ENCODE results near the gene PPP1CA.
"Not testable (repeated sequence)": the region's sequence is repeated elsewhere in the genome, so short reads cannot be mapped to it uniquely, and the experiment has no call there.

The PPP1CA gene

DNA sequence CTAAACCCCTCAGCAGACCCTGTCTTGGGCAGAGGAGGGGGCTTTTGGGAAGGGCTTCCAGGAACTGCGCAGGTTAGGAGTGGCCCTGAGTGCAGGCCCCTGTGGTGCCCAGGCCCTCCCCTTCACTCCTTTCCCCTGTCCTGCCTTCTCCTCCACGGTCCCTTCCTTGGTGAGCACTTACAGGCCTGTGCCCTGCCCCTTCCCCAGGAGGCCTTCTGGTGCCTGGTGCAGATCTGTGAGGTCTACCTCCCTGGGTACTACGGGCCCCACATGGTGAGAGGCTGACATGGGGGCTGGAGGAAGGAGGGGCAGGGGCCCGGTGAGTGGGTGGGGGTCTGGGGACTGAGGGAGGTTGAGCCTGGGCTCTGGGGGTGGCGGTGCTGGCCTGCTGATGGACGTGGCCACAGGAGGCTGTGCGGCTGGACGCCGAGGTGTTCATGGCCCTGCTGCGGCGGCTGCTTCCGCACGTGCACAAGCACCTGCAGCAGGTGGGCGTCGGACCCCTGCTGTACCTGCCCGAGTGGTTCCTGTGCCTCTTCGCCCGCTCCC lies 4.8 kb upstream of the PPP1CA start:
- no peaks in the 10 kb centered on the region for H3K9me3 ChIP-seq (ENCODE audit: control insufficient read depth, low read length)
- H3K4me1 ChIP-seq (ENCODE audit: control insufficient read depth, insufficient read depth, low read length, poor library complexity, severe bottlenecking): peaks cover 12% of the 10 kb centered on the region
- 88 to 91% methylated on average over 14 to 17 of the region's 18 CpGs for WGBS, 2 experiments (ENCODE audit: insufficient coverage in 2 of 2)
- no peak overlapping the region for H3K4me3 ChIP-seq (ENCODE audit: extremely low read depth, insufficient read depth, low read length, poor library complexity, severe bottlenecking)
- no peaks in the 10 kb centered on the region for H3K36me3 ChIP-seq (ENCODE audit: control insufficient read depth, insufficient read depth, low read length)
- no peak overlapping the region for H3K27ac ChIP-seq (ENCODE audit: low read depth, low read length, severe bottlenecking)

DNA sequence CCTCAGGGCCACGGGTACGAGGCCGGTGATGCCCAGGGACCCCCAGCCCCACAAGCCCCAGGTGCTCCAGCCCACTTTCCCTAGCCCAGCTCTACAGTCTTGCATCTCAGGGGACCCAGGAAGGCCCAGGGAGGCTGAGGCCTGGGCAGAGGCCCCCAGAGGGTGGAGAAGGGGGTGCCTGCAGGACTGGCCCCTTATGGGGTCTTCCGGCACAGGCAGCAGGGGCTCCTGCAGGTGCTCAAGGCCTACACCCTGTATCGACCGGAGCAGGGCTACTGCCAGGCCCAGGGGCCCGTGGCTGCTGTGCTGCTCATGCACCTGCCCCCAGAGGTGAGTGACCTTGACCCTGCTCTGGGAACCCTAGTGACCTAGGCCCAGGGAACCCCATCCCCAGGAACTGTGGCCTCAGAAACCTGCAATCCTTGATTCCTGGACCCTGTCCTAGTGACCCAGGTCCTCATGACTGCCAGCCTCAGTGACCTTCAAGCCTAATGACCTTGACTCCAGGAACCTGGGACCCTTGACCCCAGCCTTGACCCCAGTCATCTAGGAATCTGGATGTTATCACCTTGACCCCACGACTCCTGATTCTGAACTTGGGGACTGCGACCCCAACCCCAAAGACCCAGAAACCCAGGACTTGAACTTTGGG lies 4.2 kb upstream of the PPP1CA start:
- Histone ChIP-seq H3K27ac (ENCODE audit: low read depth, low read length, severe bottlenecking) (no peak overlapping the region), H3K4me1 (ENCODE audit: control insufficient read depth, insufficient read depth, low read length, poor library complexity, severe bottlenecking) (peaks cover 12% of the 10 kb centered on the region), H3K36me3 (ENCODE audit: control insufficient read depth, insufficient read depth, low read length) (no peaks in the 10 kb centered on the region), H3K9me3 (ENCODE audit: control insufficient read depth, low read length) (no peaks in the 10 kb centered on the region), H3K4me3 (ENCODE audit: extremely low read depth, insufficient read depth, low read length, poor library complexity, severe bottlenecking) (no peak overlapping the region)
- WGBS, 2 experiments (ENCODE audit: insufficient coverage in 2 of 2): 91 to 93% methylated on average over 6 to 8 of the region's 9 CpGs

DNA sequence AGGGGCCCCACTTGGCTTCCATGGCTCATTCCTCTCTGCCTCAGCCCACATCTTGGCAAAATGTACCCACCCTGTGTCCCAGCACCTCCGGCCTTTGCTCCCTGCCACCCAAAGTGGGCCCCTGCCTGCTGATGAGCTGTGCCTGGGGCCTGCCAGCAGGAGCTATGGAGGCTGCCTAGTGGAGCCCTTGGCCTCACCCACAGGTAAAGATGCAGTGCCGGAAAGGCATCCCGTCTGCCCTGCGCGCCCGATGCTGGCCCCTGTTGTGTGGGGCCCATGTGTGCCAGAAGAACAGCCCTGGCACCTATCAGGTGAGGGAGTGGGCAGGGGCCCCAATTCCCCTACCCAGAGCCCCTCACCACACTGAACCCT lies 3.5 kb upstream of the PPP1CA start:
- peaks cover 12% of the 10 kb centered on the region for H3K4me1 ChIP-seq (ENCODE audit: control insufficient read depth, insufficient read depth, low read length, poor library complexity, severe bottlenecking)
- no peaks in the 10 kb centered on the region for H3K9me3 ChIP-seq (ENCODE audit: control insufficient read depth, low read length)
- peaks cover 4% of the 10 kb centered on the region for H3K36me3 ChIP-seq (ENCODE audit: control insufficient read depth, insufficient read depth, low read length)
- no peak overlapping the region for H3K27ac ChIP-seq (ENCODE audit: low read depth, low read length, severe bottlenecking)
- WGBS, 2 experiments (ENCODE audit: insufficient coverage in 2 of 2): 86 to 92% methylated on average over 1 to 2 of the region's 6 CpGs
- H3K4me3 ChIP-seq (ENCODE audit: extremely low read depth, insufficient read depth, low read length, poor library complexity, severe bottlenecking): no peak overlapping the region

DNA sequence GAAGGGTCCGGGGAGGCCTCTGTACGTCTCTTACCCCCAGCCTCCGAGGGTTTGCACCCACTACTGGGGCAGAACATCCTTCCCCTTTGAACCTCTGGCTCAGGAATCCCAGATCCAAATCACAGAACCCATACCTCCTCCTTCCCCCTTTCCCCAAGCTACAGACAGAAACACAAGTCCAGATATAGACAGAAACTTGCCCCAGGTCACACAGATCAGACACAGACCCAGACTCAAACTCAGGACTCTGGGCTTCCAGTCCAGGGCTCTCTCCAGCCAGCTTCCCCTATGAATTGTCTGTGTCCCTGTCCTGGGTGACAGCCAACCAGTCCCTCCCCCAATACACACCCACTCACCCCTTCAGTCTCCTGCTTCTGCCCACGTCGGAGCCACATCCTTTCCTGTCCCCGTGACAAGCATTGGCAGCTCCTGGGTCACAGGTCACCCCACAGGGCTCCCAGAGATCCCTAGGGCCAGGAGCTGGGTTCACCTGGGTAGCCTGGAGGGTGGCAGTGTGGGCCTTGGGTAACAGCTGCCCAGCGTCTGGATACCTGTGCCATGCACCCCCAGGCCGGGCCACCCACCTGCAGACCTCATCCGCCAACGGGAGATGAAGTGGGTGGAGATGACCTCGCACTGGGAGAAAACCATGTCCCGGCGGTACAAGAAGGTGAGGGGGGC lies 3.0 kb upstream of the PPP1CA start:
- WGBS, 2 experiments (ENCODE audit: insufficient coverage in 2 of 2): 82 to 93% methylated on average over 10 to 13 of the region's 13 CpGs
- Histone ChIP-seq H3K4me3 (ENCODE audit: extremely low read depth, insufficient read depth, low read length, poor library complexity, severe bottlenecking) (no peak overlapping the region), H3K9me3 (ENCODE audit: control insufficient read depth, low read length) (no peaks in the 10 kb centered on the region), H3K4me1 (ENCODE audit: control insufficient read depth, insufficient read depth, low read length, poor library complexity, severe bottlenecking) (peaks cover 12% of the 10 kb centered on the region), H3K27ac (ENCODE audit: low read depth, low read length, severe bottlenecking) (no peak overlapping the region), H3K36me3 (ENCODE audit: control insufficient read depth, insufficient read depth, low read length) (peaks cover 9% of the 10 kb centered on the region)

DNA sequence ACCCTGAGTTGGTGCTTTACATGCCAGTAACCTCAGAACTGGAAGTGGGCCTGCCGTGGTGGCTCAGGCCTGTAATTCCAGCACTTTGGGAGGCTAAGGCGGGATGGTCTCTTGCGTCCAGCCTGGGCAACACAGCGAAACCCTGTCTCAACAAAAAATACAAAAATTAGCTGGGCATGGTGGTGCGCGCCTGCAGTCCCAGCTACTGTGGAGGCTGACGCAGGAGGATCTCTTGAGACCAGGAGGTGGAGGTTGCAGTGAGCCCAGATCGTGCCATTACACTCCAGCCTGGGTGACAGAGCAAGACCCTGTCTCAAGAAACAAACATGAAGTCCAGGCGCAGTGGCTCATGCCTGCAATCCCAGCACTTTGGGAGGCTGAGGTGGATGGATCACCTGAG lies 1.4 kb upstream of the PPP1CA start:
- Histone ChIP-seq H3K36me3 (ENCODE audit: control insufficient read depth, insufficient read depth, low read length) (peaks cover 24% of the 10 kb centered on the region), H3K4me1 (ENCODE audit: control insufficient read depth, insufficient read depth, low read length, poor library complexity, severe bottlenecking) (peaks cover 14% of the 10 kb centered on the region)
- H3K9me3 ChIP-seq (ENCODE audit: control insufficient read depth, low read length); H3K27ac ChIP-seq (ENCODE audit: low read depth, low read length, severe bottlenecking); H3K4me3 ChIP-seq (ENCODE audit: extremely low read depth, insufficient read depth, low read length, poor library complexity, severe bottlenecking): not testable (repeated sequence)
- 98% methylated on average over 5 to 8 of the region's 9 CpGs for WGBS, 2 experiments (ENCODE audit: insufficient coverage in 2 of 2)

DNA sequence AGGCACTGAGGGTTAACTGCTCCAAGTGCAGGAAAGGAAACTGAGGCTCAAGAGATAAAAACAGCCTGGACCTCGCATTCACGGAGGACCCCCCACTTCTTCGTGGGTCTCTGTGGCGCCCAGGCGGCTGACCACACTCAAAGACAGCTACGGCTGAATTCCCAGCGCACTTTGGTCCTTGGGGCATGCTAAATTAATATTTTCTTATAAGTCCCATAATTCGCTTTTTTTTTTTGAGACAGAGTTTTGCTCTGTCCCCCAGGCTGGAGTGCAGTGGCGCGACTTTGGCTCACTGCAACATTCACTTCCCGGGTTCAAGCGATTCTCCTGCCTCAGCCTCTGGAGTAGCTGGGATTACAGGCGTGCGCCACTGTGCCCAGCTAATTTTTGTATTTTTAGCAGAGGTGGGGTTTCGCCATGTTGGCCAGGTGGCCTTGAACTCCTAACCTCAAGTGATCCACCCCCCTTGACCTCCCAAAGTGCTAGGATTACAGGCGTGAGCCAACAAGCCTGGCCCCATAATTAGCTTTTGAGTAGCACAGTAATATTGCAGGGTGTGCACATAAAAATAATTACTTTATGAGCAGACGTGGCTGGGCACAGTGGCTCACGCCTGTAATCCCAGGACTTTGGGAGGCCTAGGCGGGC lies 658 bp upstream of the PPP1CA start:
- 86 to 92% methylated on average over 15 to 19 of the region's 19 CpGs for WGBS, 2 experiments (ENCODE audit: insufficient coverage in 2 of 2)
- Histone ChIP-seq H3K36me3 (ENCODE audit: control insufficient read depth, insufficient read depth, low read length) (peaks cover 32% of the 10 kb centered on the region), H3K4me1 (ENCODE audit: control insufficient read depth, insufficient read depth, low read length, poor library complexity, severe bottlenecking) (peaks cover 18% of the 10 kb centered on the region), H3K27ac (ENCODE audit: low read depth, low read length, severe bottlenecking) (peak overlapping the region; percentile 83)
- H3K4me3 ChIP-seq (ENCODE audit: extremely low read depth, insufficient read depth, low read length, poor library complexity, severe bottlenecking); H3K9me3 ChIP-seq (ENCODE audit: control insufficient read depth, low read length): not testable (repeated sequence)

DNA sequence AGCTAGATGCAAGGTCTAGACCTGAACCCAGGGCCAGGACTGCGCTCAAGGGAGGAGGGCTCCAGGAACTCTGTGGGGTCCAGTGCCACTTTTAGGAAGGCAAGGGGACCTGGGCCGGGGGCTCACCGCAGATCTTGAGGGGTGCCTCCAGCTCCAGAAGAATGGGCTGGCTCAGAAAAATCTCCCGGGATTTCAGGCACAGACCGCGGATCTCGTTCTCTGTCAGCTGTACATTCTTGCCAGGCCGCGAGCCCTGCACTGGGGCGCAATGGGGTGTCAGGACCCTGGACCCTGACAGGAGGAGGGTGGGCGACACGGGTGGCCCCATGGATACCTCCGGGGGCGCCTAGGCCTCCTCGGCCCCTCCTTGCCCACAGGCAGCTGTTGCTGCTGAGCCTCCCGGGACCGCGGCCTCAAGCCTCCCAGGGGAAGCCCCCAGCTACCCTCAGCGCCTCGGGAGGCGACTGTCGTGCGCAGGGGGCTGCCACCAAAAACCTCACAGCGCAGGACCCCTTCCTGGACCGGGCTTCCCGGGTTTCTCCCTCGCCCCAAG lies 640 bp downstream of the PPP1CA start:
- peak overlapping the region; percentile 82 for H3K4me3 ChIP-seq (ENCODE audit: extremely low read depth, insufficient read depth, low read length, poor library complexity, severe bottlenecking)
- WGBS, 2 experiments (ENCODE audit: insufficient coverage in 2 of 2): 10 to 11% methylated on average over 21 to 27 of the region's 27 CpGs
- H3K27ac ChIP-seq (ENCODE audit: low read depth, low read length, severe bottlenecking): peak overlapping the region; percentile 81
- H3K9me3 ChIP-seq (ENCODE audit: control insufficient read depth, low read length): no peaks in the 10 kb centered on the region
- H3K36me3 ChIP-seq (ENCODE audit: control insufficient read depth, insufficient read depth, low read length): peaks cover 39% of the 10 kb centered on the region
- H3K4me1 ChIP-seq (ENCODE audit: control insufficient read depth, insufficient read depth, low read length, poor library complexity, severe bottlenecking): peaks cover 23% of the 10 kb centered on the region

DNA sequence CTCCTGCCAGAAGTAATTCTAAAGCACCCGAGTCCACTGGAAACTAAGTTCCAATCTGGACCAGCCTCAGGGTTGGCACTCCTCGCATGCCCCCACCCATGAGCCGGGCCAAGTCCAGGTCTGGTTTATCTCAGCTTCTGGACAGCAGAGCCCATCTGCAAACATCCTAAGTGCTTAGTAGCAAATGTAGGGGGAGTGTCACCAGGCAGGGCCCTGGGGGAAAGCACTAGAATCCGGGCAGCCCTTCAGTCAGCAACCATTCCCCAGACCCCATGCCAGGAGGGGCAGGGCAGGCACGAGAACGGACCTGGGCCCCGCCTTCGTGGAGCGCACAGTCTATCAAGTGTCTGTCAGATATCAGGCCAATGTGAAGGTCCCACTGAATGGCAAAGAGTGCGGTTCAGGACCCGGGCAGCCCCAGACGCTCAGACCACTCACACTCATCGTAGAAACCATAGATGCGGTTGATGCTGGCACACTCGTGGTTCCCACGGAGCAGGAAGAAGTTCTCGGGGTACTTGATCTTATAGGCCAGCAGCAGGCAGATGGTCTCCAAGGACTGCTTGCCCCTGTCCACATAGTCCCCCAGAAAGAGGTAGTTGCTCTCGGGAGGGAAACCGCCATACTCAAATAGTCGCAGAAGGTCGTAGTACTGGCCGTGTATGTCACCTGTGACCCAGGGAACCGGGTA lies 1.3 kb downstream of the PPP1CA start:
- H3K27ac ChIP-seq (ENCODE audit: low read depth, low read length, severe bottlenecking): no peak overlapping the region
- peaks cover 23% of the 10 kb centered on the region for H3K4me1 ChIP-seq (ENCODE audit: control insufficient read depth, insufficient read depth, low read length, poor library complexity, severe bottlenecking)
- peak overlapping the region; percentile 82 for H3K4me3 ChIP-seq (ENCODE audit: extremely low read depth, insufficient read depth, low read length, poor library complexity, severe bottlenecking)
- 79 to 82% methylated on average over 21 to 23 of the region's 23 CpGs for WGBS, 2 experiments (ENCODE audit: insufficient coverage in 2 of 2)
- no peaks in the 10 kb centered on the region for H3K9me3 ChIP-seq (ENCODE audit: control insufficient read depth, low read length)
- peaks cover 40% of the 10 kb centered on the region for H3K36me3 ChIP-seq (ENCODE audit: control insufficient read depth, insufficient read depth, low read length)

DNA sequence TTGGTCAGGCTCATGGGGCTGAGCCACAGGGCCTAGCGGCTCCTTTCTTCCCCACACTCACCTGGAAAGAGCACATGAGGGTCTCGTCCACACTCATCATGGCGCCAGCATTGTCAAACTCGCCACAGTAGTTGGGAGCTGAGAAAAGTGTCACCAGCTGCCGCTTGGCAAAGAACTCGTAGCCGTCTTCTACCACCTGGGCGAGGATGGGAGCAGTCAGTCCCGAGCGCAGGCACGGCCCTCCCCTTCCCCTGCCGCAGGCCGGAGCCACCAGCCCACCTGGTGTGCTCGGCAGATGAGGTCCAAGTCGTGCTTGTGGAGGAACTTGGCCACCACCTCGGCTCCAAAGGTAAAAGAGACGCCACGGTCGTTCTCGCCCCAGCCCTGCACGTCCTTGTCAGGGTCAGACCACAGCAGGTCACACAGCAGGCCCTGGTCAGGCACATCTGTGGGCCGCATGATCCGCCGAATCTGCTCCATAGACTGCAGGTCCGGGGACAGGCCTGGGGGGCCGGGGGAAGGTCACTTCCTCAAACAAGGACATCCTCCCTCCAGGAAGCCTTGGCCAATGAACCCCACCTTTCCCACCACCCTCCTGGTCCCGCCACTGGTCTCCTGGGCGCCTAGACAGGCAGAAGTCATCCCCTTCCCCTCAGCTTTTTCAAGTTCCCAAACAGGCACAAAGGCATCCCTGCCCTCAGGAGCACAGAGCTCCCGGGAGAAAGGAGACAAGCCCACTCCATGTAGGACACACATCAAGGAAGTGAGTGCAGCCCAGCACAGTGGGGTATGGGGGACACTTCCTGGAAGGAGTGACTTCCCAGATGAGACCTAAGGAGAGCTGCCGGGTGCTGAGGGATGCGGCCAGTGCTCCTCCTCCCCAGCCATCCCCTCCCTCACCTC lies 2.7 kb downstream of the PPP1CA start:
- Histone ChIP-seq H3K27ac (ENCODE audit: low read depth, low read length, severe bottlenecking) (no peak overlapping the region), H3K36me3 (ENCODE audit: control insufficient read depth, insufficient read depth, low read length) (peaks cover 49% of the 10 kb centered on the region), H3K4me3 (ENCODE audit: extremely low read depth, insufficient read depth, low read length, poor library complexity, severe bottlenecking) (no peak overlapping the region), H3K4me1 (ENCODE audit: control insufficient read depth, insufficient read depth, low read length, poor library complexity, severe bottlenecking) (peaks cover 22% of the 10 kb centered on the region), H3K9me3 (ENCODE audit: control insufficient read depth, low read length) (no peaks in the 10 kb centered on the region)
- WGBS, 2 experiments (ENCODE audit: insufficient coverage in 2 of 2): 94 to 96% methylated on average over 26 to 29 of the region's 31 CpGs
